CD4-positive, alpha-beta T cell treated with Interleukin-15 for 4 hours (primary cell): ENCODE measurements around the gene ARL5B.
A peak's percentile ranks its signal among the peaks of the same experiment; 100 is the strongest.

Experiments
- DNase-seq: peaks from one replicate; pipeline ENCODE4 v3.0.0-alpha.2; 2020; ENCODE audit warnings: low spot score

ARL5B gene

GRCh38 chr10:18658271-18659124 lies 733 bp upstream of the ARL5B start:
- no peak for DNase-seq

GRCh38 chr10:18659819-18660535 lies 746 bp downstream of the ARL5B start:
- peak; percentile 13 for DNase-seq

- DNase-seq = no peak
These were observed 1.7 kb downstream of the ARL5B start for GRCh38 chr10:18660816-18661431.

GRCh38 chr10:18664841-18665478 lies 5.7 kb downstream of the ARL5B start:
- no peak for DNase-seq

- DNase-seq = no peak
These were observed 6.8 kb downstream of the ARL5B start for GRCh38 chr10:18665815-18666558.

- no peak for DNase-seq
These were observed 7.6 kb downstream of the ARL5B start for GRCh38 chr10:18666810-18667209.

- DNase-seq = no peak
These were observed 8.8 kb downstream of the ARL5B start for GRCh38 chr10:18668026-18668425.

- no peak for DNase-seq
These were observed 16.0 kb downstream of the ARL5B start for GRCh38 chr10:18675086-18675801.

- no peak for DNase-seq
These were observed 21.5 kb downstream of the ARL5B start for GRCh38 chr10:18680754-18681153.

- no peak for DNase-seq
These were observed 22.1 kb downstream of the ARL5B start for GRCh38 chr10:18681366-18681765.

- no peak for DNase-seq
These were observed 22.8 kb downstream of the ARL5B start for GRCh38 chr10:18681971-18682411.

- DNase-seq = no peak
These were observed 24.2 kb downstream of the ARL5B start for GRCh38 chr10:18683427-18683826.

GRCh38 chr10:18684416-18684815 lies 25.2 kb downstream of the ARL5B start:
- no peak for DNase-seq

- DNase-seq = peak; percentile 12
These were observed 25.7 kb downstream of the ARL5B start for GRCh38 chr10:18684953-18685352.

GRCh38 chr10:18685555-18685954 lies 26.3 kb downstream of the ARL5B start:
- no peak for DNase-seq

- DNase-seq = no peak
These were observed 28.0 kb downstream of the ARL5B start for GRCh38 chr10:18687195-18687594.

GRCh38 chr10:18687706-18688105 lies 28.5 kb downstream of the ARL5B start:
- no peak for DNase-seq

- DNase-seq = no peak
These were observed 30.3 kb downstream of the ARL5B start for GRCh38 chr10:18689498-18689897.

- DNase-seq = no peak
These were observed 31.3 kb downstream of the ARL5B start for GRCh38 chr10:18690541-18690940.

- no peak for DNase-seq
These were observed 40.9 kb downstream of the ARL5B start for GRCh38 chr10:18699849-18700840.
